Lower leg skin (tissue), 3 donors: ENCODE results near the gene VPS4A.

Source experiments
- CTCF ChIP-seq, 3 donors: fragments of 450-650 bp; IDR thresholded peaks; one replicate each; pipeline ENCODE4 v1.5.1; 2016; ENCODE audit warnings: antibody characterized with exemption in 3 of 3, mild to moderate bottlenecking in 3 of 3, moderate library complexity in 2 of 3
- POLR2A ChIP-seq, 2 donors: fragments of 450-650 bp; IDR thresholded peaks; one replicate each; pipeline ENCODE4 v1.6.1; 2016 to 2017; ENCODE audit warnings: antibody characterized with exemption in 2 of 2, mild to moderate bottlenecking in 1 of 2, moderate library complexity in 1 of 2

GRCh38 chr16:69349536-69349935 lies 38.4 kb downstream of the VPS4A start:
- TF ChIP-seq CTCF (IDR thresholded peaks at IDR 0.05) (no peak), POLR2A (IDR thresholded peaks at IDR 0.05) (no peak)
